ENCODE measurements around the gene EEF2K.
"Not testable (repeated sequence)": the region's sequence is repeated elsewhere in the genome, so short reads cannot be mapped to it uniquely, and the experiment has no call there.

EEF2K gene

DNA sequence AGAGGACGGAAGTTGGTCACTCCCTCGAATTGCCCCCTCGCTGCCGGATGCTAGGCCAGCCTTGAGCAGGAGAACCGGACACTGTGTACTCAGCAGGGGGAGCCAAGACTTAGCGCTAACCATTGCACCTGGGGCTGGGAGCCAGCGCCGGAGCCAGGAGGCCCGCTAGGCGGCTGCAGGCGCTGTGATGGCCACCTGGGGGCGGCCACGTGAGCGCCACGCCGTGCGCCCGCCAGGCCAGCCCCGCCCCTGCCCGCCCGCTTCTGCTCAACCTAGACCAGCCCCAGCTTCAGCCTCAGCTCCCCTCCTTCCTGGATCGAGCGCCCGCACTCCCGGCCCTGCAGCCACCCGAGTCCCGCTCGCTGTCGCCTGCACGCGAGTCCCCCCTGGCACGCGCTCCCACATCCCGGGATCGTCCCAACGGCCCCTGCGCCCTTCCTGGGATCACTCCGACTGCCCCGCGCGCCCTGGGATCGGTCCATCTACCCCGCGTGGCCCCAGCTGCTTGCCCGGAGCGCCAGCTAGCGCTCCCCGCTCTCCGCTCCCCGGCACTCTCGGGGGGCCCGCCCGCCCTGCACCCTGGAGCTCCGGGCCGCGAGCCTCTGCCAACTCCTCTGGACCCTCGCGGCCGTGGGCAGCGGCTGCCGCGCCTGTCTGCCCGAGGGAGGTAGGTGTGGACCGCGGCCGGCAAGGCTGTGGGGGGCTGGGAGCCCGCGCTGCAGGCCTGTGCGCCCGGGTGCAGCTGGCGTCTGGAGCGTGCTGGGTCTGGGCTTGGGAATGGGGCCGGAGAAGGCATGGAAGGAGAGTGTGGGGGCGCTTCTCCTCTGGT is at the start of gene EEF2K:
Gene EEF2K (plus strand): TSS at position 266 of the 829 bp plus-strand sequence. CDS start 19,452 bp downstream, outside the sequence.
- peak; percentile 64 for DNase-seq

DNA sequence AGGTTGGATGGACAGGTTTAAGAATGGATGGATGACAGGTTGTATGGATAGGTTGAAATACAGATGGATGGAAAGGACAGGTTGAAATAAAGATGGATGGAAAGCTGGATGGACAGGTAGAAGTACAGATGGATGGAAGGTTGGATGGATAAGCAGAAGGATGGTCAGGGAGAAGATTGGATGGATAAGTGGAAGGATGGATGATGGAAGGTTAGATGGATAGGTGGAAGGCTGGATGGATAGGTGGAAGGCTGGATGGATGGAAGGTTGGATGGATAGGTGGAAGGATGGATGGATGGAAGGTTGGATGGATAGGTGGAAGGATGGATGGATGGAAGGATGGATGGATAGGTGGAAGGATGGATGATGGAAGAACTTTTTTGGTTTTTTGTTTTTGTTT is 44.7 kb upstream of the EEF2K start:
- DNase-seq = no peak

DNA sequence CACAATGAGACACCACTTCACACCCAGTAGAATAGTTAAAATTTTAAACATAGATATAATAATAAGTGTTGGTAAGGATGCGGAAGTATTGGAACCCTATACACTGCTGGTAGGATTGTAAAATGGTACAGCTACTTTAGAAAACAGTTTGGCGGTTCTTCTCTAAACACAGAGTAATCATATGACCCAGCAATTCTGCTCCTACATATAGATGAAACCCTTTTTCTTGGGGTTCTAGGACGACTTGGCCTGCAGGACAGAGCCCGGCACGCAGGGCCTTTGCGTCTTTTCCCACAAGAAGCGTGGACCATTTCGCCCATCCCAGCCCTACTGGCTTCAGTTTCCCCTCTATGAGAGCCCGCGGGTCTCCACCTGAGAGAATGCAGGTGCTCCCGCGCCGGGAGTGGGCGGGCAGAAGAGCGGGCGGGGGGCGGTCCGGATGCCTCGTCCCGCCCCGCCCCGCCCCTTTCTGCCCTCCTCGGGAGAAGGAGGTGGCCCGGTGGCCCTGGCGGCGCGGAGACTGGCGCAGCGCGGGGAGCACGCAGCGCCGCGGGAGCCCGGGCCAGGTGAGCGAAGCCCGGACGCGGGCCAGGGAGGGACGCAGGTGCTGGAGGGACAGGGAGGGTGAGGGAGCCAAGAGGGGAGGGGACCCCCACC is 44.0 kb upstream of the EEF2K start, which contains the start of gene SDR42E2:
Gene SDR42E2 (plus strand): TSS at position 508 of the 657 bp plus-strand sequence. CDS start 3,077 bp downstream, outside the sequence.
- DNase-seq = no peak

DNA sequence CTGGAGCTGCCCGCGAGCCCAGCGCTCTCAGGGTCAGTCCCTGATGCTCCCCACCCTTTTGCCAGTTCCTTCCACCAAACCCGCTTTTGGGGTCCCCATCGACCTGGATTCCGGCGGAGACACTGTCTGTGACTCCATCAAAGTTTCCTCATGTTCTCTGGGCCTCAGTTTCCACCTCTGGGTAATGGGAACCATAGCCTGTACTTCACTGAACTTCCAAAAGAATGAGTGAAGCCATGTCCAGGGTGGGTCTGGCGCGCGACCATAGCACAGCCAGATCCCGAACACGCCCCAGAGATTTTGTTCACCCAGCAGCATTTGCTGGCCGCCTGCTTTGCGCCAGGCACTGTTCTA is 43.4 kb upstream of the EEF2K start:
- DNase-seq = no peak

DNA sequence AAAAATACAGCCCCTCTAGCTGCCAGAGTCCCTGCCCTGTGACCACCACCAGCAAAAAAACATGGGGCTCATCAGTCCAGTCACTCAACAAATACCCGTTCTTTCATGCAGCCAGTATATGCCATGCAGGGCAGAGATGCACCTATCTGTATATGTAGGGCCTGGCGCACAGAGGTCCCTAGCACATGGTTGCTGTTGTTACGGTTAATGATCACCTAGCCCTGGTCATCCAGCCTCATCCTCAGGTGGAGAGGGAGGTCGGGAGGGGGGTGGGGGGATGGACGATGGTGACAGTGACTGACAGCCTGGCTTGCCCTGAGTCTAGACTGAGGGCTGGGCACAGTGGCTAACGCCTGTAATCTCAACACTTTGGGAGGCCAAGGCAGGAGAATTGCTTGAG is 42.3 kb upstream of the EEF2K start:
- no peak for DNase-seq

DNA sequence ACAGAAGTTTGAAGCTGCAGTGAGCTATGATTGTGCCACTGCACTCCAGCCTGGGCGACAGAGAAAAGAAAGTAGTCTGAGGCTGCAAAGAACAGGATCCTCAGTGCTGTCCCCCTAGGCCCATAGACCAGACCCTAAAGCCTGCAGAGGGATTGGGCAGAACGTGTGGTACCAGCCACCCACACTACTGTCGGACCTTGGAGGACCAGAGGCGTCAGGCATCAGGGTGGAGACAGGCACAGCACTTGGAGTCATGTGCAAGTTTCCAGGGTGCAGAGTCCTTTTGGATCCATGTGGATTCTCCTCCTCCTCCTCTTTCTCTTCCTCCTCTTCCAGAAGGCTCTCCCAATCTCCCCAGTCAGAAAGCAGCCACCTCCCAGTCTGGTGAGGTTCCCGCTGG is 41.6 kb upstream of the EEF2K start:
- DNase-seq = no peak

DNA sequence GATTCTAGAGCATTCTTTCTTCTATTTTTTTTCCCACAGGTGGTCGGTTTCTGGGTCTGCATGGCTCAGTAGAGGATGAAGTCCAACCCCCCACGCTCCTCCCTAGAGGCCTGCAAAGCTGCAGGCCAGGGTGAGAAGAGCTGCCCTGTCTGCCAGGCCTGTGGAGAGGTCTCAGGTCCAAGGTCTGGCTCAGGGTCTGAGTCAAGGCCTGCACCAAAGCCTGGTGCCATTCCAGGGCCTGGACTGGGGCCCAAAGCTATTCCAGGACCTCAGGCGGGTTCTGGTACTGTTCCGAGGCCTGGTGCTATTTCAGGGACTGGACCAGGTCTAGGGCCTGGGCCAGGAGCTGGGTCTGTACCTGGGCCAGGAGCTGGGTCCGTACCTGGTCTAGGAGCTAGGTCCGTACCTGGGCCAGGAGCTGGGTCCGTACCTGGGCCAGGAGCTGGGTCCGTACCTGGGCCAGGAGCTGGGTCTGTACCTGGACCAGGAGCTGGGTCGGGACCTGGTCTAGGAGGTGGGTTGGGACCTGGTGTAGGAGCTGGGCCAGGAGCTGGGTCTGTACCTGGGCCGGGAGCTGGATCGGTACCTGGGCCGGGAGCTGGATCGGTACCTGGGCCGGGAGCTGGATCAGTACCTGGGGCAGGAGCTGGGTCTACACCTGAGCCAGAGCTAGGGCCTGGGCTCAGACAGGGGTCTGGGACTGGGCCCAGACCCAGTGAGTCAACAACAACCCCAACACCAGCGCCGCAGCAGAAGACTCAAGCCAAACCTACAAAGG is 40.4 kb upstream of the EEF2K start:
- DNase-seq = no peak

DNA sequence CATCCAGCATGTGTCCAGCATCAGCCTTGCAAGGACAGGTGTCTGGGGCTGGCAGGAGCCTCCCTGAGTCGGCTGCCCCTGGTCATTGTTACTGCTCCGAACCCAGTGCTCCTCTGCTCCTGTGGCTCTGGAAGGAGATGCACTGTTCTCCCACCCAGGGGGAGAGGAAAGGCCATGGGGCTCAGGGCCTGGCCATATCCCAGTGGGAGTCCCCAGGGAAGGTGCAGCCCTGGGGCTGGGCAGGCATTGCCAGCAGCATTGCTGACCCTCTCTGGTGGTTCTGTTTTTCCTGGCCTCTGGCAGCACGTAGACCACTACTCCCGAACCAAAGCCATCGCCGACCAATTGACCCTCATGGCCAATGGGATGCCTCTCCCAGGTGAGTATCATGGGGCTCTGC is 34.1 kb upstream of the EEF2K start:
- no peak for DNase-seq

DNA sequence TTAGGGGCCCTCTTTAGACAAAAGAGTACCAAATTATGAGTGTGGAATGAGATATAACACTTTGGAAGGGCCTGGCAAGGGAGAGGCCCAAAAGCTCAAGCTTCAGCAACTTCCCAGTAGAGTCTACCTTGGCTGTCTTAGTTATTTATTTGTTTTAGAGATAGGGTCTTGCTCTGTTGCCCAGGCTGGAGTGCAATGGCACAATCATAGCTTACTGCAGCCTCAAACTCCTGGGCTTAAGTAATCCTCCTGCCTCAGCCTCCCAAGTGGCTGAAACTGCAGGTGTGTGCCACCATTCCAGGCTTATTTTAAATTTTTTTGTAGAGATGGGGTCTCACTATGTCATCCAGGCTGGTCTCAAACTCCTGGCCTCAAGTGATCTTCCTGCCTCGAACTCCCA is 33.4 kb upstream of the EEF2K start:
- DNase-seq = not testable (repeated sequence)

DNA sequence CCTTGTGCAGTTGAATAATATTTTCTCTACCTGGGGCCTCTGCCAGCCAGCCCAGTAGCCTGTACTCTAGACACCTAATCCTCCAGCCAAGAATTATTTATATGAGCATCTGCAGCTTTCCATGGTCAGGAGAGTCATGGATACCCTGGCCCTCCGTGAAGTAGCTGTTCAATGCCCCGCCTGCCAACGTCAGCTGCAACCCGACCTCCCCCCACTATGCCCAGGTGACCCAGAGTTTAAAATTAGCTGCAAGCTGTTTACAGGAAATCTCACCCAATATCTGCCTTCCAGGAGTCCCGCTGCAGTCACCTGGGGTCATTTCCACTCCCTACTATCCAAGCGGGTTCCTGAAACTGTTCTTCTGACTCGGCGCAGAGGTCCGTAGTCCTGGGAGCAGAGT is 31.4 kb upstream of the EEF2K start:
- no peak for DNase-seq

DNA sequence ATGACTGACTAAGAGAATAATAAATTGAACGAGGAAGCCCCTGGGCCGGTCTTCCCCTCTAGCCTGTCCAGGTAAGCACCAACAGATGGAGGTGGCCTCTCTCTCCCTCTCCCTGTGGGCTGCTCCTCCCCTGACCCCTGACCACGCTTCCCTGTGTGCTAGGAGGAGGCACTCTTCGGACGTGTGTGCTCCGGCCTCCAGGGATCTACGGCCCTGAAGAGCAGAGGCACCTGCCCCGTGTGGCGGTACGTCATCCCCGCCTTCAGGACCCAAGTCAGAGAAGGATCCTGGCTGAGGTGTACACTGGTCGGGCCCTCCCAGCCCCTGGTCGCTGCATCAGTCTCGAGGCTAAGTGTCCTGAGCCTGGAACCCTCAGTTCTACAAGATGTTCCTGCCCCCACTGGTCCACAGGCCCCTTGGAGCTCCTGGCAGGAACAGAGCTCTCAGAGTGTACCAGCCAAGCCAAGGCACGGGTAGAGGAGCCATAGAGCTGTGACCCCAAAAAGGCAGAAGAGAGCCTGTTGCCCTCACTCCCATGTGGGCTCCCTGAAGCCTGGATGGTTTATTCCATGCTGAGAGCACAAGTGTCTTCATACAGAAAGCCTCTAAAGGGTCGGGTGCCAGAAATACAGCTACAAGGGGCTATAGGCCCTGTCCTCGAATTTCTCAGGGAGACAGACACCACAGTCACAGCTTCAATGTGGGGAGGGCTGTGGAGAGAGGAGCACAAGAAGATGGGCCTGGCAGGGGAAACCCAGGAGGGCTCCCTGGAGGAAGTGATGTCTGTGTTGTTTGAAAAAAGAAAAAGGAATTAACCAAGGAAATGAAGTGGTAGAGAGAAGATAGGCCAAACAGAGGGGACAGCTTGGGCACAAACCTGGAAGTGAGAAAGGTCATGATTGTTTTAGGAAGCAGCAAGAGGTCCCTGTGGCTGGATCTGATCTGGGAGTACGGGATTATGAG is 27.8 kb upstream of the EEF2K start:
- no peak for DNase-seq

DNA sequence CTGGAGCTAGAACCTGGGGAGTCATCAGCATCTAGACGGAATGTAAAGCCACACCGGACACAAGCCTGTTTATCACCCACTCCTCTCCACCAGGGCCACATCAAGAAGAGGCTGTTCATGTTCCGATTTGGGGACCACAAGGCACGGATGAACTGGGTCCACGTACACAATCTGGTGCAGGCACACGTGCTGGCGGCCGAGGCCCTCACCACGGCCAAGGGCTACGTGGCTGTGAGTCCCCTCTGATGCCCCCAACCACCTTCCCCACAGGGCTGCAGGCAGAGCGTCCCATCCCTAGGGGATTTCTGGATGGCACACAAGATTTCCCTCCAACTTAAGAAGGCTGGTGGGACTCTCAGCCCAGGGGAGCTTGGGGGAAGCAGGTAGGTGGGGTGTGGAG is 24.7 kb upstream of the EEF2K start:
- no peak for DNase-seq

DNA sequence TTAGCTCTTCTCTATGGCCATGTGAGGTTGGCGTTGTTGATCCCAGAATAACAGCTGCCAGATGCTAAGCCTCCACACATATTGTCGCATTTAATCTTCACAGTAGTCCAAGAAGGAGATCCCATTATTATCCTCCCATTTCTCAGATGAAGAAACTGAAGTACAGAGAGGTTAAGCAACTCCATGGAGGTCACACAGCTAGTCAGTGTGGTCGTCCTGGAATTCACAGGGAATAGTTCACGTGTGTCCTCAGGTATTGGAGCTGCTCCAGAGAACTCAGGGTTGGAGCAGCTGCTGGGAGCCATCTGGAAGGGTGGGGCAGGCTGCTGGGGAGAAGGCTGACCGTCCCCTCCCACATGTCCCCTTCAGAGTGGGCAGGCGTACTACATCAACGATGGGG is 24.2 kb upstream of the EEF2K start:
- DNase-seq = no peak

DNA sequence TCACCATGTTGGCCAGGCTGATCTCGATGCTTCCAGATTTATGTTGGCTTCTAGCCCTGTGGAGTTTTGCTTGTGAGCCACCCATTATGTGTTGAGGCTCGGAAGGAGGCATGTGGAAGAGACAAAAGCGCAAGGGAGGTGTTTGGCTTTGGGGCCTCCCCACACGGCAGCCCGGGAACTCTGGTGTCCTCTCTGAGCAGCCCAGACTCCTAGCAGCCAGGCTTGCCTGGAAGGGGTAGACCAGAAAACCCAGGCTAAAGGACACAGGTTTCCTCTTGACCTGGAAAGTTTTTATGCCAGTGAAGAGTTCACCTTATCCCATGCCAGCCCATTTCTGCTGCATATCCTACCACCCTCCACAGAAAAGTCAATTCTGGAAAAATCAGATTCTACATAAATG is 22.7 kb upstream of the EEF2K start:
- DNase-seq = no peak

DNA sequence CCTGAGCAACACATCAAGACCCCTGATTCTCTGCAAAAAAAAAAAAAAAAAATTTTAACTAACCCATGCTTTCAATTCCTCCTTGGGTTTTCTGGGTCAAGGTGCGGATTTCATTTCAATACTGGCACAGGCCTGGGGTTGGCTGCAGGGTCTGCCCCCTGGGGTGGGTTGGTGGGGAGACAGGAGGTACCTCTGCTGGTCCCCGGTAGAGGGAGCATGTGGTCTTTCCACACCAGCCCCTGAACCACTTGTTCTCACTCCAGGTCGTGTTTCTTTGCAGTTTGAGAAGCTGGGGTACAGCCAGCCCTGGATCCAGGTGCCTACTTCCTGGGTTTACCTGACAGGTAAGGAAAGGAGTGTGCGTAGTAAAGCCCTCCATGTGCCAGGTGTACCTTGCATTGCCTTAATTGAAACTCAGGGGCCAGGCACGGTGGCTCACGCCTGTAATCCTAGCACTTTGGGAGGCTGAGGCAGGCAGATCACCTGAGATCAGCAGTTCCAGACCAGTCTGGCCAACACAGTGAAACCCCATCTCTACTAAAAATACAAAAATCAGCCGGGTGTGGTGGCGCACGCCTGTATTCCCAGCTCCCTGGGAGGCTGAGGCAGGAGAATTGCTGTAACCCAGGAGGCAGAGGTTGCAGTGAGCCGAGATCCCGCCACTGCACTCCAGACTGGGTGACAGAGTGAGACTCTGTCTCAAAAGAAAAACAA is 22.0 kb upstream of the EEF2K start:
- no peak for DNase-seq

DNA sequence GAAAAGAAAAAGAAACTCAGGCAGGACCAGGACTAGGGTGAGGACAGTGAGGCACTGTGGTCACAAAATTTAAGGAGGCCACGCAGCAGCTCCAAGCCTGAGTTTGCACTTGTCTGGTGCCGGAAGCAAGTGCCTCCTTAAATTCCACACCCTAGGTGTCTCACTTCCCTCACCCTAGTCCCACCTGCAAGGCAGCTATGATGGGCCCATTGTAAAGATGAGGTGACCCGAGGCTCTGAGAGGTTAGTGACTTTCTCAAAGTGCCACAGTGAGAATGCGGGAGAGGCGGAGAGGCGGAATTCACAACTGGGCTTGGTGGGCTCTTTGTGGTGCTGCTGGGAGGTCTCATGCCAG is 21.5 kb upstream of the EEF2K start:
- no peak for DNase-seq

DNA sequence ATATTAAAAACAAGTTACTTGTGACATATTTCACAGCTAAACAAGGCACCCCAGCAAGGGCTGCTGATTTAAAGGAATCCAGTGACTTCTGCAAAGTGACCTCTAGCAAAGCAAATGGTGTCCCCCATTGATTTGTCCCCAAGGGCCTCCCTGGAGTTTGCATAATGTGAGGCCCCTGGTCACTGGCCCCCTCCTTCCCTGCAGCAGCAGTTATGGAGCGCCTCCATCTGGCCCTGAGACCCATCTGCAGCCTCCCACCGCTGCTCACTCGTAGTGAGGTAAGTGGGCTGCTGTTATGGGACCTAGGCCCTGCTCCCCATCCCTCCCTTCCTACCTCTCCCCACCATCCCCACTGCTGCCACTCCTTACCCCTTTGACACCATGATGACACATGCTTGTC is 19.6 kb upstream of the EEF2K start:
- no peak for DNase-seq

DNA sequence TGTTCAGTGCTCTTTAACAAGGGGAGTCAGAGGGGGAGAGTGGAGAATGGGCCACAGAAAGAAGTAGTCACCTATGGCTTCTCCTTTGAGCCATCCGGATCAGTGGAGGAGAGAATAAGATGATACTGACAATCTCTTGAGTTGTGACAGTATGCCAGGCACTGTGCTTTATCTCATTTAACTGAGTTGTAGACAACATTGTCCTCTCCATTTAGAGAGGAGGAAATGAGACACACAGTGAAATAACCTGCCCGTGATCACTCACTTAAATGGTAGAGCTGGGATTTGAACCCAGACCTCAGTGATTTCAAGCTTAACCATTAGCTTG is 17.8 kb upstream of the EEF2K start:
- no peak for DNase-seq

DNA sequence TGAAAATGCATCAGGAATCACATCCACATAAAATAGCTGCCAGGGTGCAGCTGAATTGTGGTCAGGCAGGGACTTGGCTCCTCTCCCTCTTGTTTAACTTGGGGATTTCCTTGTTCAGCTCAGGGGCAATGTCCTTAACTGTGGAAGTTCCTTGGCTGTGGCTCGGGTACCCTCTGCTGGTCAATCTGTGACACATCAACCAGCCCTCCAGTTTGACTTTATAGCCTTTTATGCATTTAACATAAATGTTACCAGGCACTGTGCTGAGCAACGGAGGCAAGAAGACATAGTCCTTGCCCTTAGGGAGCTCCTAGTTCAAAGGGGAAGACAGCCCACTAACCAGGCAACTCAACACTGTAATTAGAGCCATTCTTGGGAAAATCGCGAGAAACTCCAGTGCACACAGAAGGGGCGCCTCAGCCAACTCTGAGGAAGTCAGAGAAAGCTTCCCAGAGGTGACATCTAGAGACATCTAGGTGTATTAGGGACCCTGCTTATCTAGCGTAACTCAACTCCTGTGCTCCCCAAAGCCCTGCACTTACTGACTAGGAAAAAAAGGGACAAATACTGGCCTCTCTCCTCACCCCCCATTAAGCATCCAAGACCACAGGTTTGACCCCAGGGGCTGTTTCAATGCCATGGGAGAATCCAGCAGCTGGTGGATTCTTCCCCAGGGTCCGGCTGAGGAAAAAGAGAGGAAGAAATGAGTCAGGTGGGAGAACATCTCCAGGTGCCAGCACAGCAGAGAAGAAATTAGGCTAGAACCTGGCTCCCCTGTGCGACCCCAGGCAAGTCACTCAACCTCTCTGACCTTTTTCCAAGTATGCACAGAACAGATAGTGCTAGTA is 17.3 kb upstream of the EEF2K start:
- peak; percentile 56 for DNase-seq

DNA sequence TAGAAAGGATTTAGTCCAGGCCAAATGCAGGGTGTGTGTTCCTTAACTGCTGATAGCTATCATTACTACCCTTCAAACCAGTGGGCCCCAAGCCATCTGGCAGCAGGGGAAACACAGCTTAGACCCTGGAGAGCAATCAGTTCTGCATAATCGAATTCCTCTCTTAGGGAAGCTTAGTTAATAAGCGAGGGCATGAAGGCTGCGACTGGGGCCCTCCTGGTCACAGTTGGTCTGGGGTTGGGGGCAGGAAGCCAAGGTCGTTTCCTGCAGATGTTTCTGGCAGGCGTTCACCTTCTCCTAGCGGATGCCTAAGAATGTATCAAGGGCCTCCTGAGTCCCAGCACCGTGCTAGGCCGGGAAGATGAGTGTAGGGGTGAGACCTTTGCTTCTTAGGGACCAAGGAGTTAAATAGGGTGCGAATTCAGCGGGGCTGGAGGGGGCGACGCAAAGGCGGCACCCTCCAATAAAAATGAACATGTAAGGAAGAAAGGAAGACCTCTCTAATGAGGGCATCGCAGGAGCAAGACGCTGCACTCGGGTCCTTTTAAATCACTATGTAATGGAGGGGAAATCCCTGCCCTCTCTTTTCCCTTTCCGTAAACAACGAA is 16.5 kb upstream of the EEF2K start:
- DNase-seq = no peak

Measured in NCI-H1694 treated with DMSO at 0.1 percent for 48 hours (cell line).